ENCODE data around the gene TSEN15.
"Not testable (repeated sequence)": the region's sequence is repeated elsewhere in the genome, so short reads cannot be mapped to it uniquely, and the experiment has no call there.

Gene TSEN15

DNA sequence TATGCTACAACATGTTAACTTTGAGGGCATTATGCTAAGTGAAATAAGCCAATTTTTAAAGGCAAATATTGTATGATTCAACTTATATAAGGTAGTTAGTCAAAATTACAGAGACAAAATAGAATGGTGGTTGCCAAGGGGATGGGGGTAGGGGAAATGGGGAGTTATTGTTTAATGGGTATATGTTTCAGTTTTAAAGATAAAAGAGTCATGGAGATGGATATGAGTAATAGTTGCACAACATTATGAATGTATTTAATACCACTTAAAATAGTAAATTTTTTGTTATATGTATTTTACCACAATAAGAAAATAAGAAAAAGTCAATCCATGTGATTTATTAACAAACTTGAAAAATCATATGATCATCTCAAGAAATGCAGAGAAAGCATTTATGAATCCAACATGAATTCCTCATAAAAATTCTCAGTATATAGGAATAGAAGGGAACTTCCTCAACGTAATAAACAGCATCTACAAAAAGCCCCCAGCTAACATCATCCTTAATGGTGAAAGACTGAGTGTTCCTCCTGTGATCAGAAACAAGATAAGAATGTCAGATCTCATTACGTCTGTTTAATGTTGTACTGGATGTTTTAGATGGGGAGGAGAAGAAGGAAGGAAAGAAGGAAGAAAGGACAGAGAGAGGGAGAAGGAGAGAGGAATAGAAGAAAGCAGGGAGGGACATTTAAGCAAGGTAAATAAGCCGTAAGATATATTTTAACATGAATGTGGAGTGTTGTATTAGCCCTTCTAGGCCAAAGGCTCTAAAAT is 6.7 kb upstream of the TSEN15 start:
- Histone ChIP-seq H2BK5ac (ENCODE audit: low read length) (no peak overlapping the region), H4K5ac (ENCODE audit: low read length) (no peak overlapping the region), H3K79me2 (ENCODE audit: control insufficient read depth, insufficient read depth, low read length) (no peaks in the 10 kb centered on the region), H3K9ac (ENCODE audit: low read length) (no peak overlapping the region), H2BK15ac (replicated peaks; ENCODE audit: low read depth) (no peak overlapping the region), H3K4ac (ENCODE audit: low read depth, low read length) (no peak overlapping the region), H3K4me3 (ENCODE audit: low read length) (no peak overlapping the region), H3K56ac (ENCODE audit: low read length) (no peak overlapping the region), H3K36me3 (ENCODE audit: control insufficient read depth, insufficient read depth, low read length) (no peaks in the 10 kb centered on the region), H3K18ac (ENCODE audit: low read length) (no peak overlapping the region), H4K8ac (ENCODE audit: low read depth, low read length) (no peak overlapping the region), H3K27ac (ENCODE audit: low read depth, low read length) (no peak overlapping the region), H3K79me1 (ENCODE audit: low read length) (no peaks in the 10 kb centered on the region), H2BK120ac (ENCODE audit: low read depth, low read length) (no peak overlapping the region), H3K27me3 (ENCODE audit: insufficient read depth, low read length, poor library complexity) (no peaks in the 10 kb centered on the region), H3K4me2 (ENCODE audit: low read length) (no peak overlapping the region), H2AK5ac (ENCODE audit: low read length) (no peak overlapping the region), H3K4me1 (ENCODE audit: control insufficient read depth, low read depth, low read length) (peaks cover 2% of the 10 kb centered on the region), H3K23ac (ENCODE audit: low read length) (no peak overlapping the region)
- WGBS (ENCODE audit: extremely low coverage, insufficient coverage, low lambda C conversion rate) = no CpG with 5 or more reads among the region's 3 CpGs
- no peak for DNase-seq

DNA sequence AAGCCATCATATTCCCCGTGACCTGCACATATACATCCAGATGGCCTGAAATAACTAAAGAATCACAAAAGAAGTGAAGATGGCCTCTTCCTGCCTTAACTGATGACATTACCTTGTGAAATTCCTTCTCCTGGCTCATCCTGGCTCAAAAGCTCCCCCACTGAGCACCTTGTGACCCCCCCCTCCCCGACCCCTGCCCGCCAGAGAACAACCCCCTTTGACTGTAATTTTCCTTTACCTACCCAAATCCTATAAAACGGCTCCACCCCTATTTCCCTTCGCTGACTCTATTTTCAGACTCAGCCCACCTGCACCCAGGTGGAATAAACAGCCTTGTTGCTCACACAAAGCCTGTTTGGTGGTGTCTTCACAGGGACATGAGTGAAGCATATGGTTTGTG is 4.0 kb upstream of the TSEN15 start:
- Histone ChIP-seq H3K27ac (ENCODE audit: low read depth, low read length) (peak overlapping the region; percentile 73), H2BK15ac (replicated peaks; ENCODE audit: low read depth) (peak overlapping the region; percentile 74), H3K18ac (ENCODE audit: low read length) (peak overlapping the region; percentile 68), H3K56ac (ENCODE audit: low read length) (peak overlapping the region; percentile 51)
- peak; percentile 69 for DNase-seq
- not testable (repeated sequence) for H3K79me2 ChIP-seq (ENCODE audit: control insufficient read depth, insufficient read depth, low read length); H3K4me2 ChIP-seq (ENCODE audit: low read length); H3K79me1 ChIP-seq (ENCODE audit: low read length); H4K5ac ChIP-seq (ENCODE audit: low read length); H2BK120ac ChIP-seq (ENCODE audit: low read depth, low read length); H3K23ac ChIP-seq (ENCODE audit: low read length); H3K9ac ChIP-seq (ENCODE audit: low read length); H3K4ac ChIP-seq (ENCODE audit: low read depth, low read length); H3K4me3 ChIP-seq (ENCODE audit: low read length); H4K8ac ChIP-seq (ENCODE audit: low read depth, low read length); H3K4me1 ChIP-seq (ENCODE audit: control insufficient read depth, low read depth, low read length); H3K36me3 ChIP-seq (ENCODE audit: control insufficient read depth, insufficient read depth, low read length); H2BK5ac ChIP-seq (ENCODE audit: low read length); H2AK5ac ChIP-seq (ENCODE audit: low read length); H3K27me3 ChIP-seq (ENCODE audit: insufficient read depth, low read length, poor library complexity)
- WGBS (ENCODE audit: extremely low coverage, insufficient coverage, low lambda C conversion rate) = no CpG with 5 or more reads among the region's 5 CpGs

DNA sequence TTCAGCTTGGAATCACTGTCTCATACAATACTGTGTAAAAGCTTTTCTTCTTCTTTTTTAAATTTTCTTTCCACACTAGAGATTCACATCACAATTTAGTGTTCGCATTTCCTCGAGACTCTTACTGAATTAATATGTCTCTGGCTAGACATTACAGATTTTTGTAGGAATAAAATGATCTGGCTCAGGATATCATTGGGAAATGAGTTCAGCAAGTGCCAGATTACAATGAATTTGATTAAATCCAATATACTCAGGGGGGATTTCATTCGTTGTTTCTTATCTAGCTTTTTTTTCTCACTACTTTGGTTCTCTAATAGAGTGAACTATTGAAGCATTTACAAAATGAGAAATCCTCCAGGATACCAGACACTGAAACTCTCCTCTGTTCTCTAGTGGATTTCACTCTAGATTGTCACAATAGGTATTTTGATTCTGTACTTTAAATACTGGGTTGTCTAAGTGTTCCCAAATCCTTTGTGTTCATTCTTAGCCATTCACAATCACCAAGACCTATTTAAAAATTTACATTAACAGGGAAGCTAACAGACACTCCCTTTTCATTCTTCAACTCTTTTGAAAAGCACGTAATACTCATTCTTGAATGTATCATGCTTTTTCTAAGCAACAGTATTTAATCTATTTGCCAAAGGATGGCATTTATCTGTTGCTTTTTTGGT is 2.8 kb upstream of the TSEN15 start:
- no peaks in the 10 kb centered on the region for H3K27me3 ChIP-seq (ENCODE audit: insufficient read depth, low read length, poor library complexity)
- H2BK5ac ChIP-seq (ENCODE audit: low read length) = no peak overlapping the region
- H2BK15ac ChIP-seq (replicated peaks; ENCODE audit: low read depth) = no peak overlapping the region
- H2AK5ac ChIP-seq (ENCODE audit: low read length) = no peak overlapping the region
- H3K18ac ChIP-seq (ENCODE audit: low read length) = no peak overlapping the region
- no peak overlapping the region for H3K23ac ChIP-seq (ENCODE audit: low read length)
- H3K56ac ChIP-seq (ENCODE audit: low read length) = no peak overlapping the region
- H4K8ac ChIP-seq (ENCODE audit: low read depth, low read length) = no peak overlapping the region
- H3K36me3 ChIP-seq (ENCODE audit: control insufficient read depth, insufficient read depth, low read length) = no peaks in the 10 kb centered on the region
- H3K79me2 ChIP-seq (ENCODE audit: control insufficient read depth, insufficient read depth, low read length) = peaks cover 2% of the 10 kb centered on the region
- no peak overlapping the region for H3K27ac ChIP-seq (ENCODE audit: low read depth, low read length)
- no peak overlapping the region for H3K4ac ChIP-seq (ENCODE audit: low read depth, low read length)
- DNase-seq = no peak
- H3K9ac ChIP-seq (ENCODE audit: low read length) = no peak overlapping the region
- no peak overlapping the region for H3K4me2 ChIP-seq (ENCODE audit: low read length)
- peaks cover 8% of the 10 kb centered on the region for H3K4me1 ChIP-seq (ENCODE audit: control insufficient read depth, low read depth, low read length)
- no peaks in the 10 kb centered on the region for H3K79me1 ChIP-seq (ENCODE audit: low read length)
- no CpG with 5 or more reads among the region's 4 CpGs for WGBS (ENCODE audit: extremely low coverage, insufficient coverage, low lambda C conversion rate)
- no peak overlapping the region for H4K5ac ChIP-seq (ENCODE audit: low read length)
- H3K4me3 ChIP-seq (ENCODE audit: low read length) = no peak overlapping the region
- H2BK120ac ChIP-seq (ENCODE audit: low read depth, low read length) = no peak overlapping the region

DNA sequence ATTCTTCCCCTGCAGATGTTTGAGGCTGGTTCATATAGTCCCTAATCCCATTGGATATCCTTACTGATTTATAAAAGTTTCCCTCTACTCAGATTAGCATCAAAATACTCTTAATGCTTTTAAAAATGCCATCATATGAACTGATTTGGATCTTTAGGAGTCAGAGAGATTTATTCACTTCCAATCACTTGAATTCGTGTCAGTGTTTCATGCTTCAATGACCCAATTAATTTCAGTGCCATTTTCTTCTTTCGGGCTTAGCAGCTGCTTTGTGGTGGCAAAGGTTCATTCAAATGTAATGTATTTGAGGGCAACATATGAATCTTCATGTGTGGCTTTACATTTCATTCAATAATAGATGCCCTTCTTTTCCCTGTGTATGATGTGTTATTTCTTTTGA is 2.2 kb upstream of the TSEN15 start:
- no peak overlapping the region for H2BK120ac ChIP-seq (ENCODE audit: low read depth, low read length)
- no peak overlapping the region for H3K4me3 ChIP-seq (ENCODE audit: low read length)
- no peaks in the 10 kb centered on the region for H3K27me3 ChIP-seq (ENCODE audit: insufficient read depth, low read length, poor library complexity)
- no peak overlapping the region for H3K9ac ChIP-seq (ENCODE audit: low read length)
- no peak overlapping the region for H3K18ac ChIP-seq (ENCODE audit: low read length)
- no peaks in the 10 kb centered on the region for H3K36me3 ChIP-seq (ENCODE audit: control insufficient read depth, insufficient read depth, low read length)
- H3K56ac ChIP-seq (ENCODE audit: low read length) = no peak overlapping the region
- H2BK15ac ChIP-seq (replicated peaks; ENCODE audit: low read depth) = no peak overlapping the region
- no peak overlapping the region for H3K4ac ChIP-seq (ENCODE audit: low read depth, low read length)
- H3K23ac ChIP-seq (ENCODE audit: low read length) = no peak overlapping the region
- H3K79me1 ChIP-seq (ENCODE audit: low read length) = no peaks in the 10 kb centered on the region
- peaks cover 2% of the 10 kb centered on the region for H3K79me2 ChIP-seq (ENCODE audit: control insufficient read depth, insufficient read depth, low read length)
- no peak overlapping the region for H2BK5ac ChIP-seq (ENCODE audit: low read length)
- H3K4me2 ChIP-seq (ENCODE audit: low read length) = no peak overlapping the region
- no peak overlapping the region for H4K8ac ChIP-seq (ENCODE audit: low read depth, low read length)
- DNase-seq = no peak
- H2AK5ac ChIP-seq (ENCODE audit: low read length) = no peak overlapping the region
- H3K4me1 ChIP-seq (ENCODE audit: control insufficient read depth, low read depth, low read length) = peaks cover 8% of the 10 kb centered on the region
- H4K5ac ChIP-seq (ENCODE audit: low read length) = no peak overlapping the region
- WGBS (ENCODE audit: extremely low coverage, insufficient coverage, low lambda C conversion rate) = no CpG with 5 or more reads among the region's 2 CpGs
- no peak overlapping the region for H3K27ac ChIP-seq (ENCODE audit: low read depth, low read length)

DNA sequence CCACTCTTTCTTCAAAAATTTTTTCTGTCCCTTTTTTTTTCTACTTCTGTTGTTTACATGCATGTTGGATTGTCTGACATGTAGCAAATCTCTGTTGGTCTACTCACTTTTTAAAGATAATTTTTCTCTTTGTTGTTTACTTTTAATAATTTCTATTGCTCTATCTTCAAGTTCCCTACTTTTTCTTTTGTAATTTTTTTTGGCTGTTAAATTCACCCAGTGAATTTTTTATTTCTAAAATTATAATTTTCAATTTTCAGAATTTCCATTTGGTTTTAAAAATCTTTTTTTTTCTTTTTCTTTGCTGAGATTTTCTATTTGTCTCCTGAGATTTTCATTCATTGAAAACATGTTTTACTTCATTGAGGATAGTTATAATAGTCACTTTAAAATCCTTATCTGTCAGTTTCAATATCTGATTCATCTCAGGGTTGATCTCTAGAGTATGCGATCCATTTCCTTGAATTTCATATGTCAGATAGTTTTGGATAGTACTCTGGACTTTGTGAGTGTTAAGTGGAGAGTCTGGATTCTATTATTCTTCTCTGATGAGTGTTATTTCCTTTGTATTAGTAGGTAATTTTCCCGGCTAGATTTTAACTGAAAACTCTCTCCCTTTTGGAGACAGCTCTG is 1.6 kb upstream of the TSEN15 start:
- peak overlapping the region; percentile 94 for H3K56ac ChIP-seq (ENCODE audit: low read length)
- H3K9ac ChIP-seq (ENCODE audit: low read length) = no peak overlapping the region
- H3K18ac ChIP-seq (ENCODE audit: low read length) = peak overlapping the region; percentile 53
- no peaks in the 10 kb centered on the region for H3K79me1 ChIP-seq (ENCODE audit: low read length)
- no peak overlapping the region for H2AK5ac ChIP-seq (ENCODE audit: low read length)
- H4K5ac ChIP-seq (ENCODE audit: low read length) = no peak overlapping the region
- H3K23ac ChIP-seq (ENCODE audit: low read length) = no peak overlapping the region
- DNase-seq = no peak
- H4K8ac ChIP-seq (ENCODE audit: low read depth, low read length) = no peak overlapping the region
- no peak overlapping the region for H3K4ac ChIP-seq (ENCODE audit: low read depth, low read length)
- no peak overlapping the region for H3K4me3 ChIP-seq (ENCODE audit: low read length)
- H3K27ac ChIP-seq (ENCODE audit: low read depth, low read length) = peak overlapping the region; percentile 94
- H2BK120ac ChIP-seq (ENCODE audit: low read depth, low read length) = peak overlapping the region; percentile 93
- H3K27me3 ChIP-seq (ENCODE audit: insufficient read depth, low read length, poor library complexity) = no peaks in the 10 kb centered on the region
- H3K4me2 ChIP-seq (ENCODE audit: low read length) = no peak overlapping the region
- peak overlapping the region; percentile 6 for H2BK15ac ChIP-seq (replicated peaks; ENCODE audit: low read depth)
- H3K4me1 ChIP-seq (ENCODE audit: control insufficient read depth, low read depth, low read length) = peaks cover 8% of the 10 kb centered on the region
- no peak overlapping the region for H2BK5ac ChIP-seq (ENCODE audit: low read length)
- no CpG with 5 or more reads among the region's 2 CpGs for WGBS (ENCODE audit: extremely low coverage, insufficient coverage, low lambda C conversion rate)
- H3K36me3 ChIP-seq (ENCODE audit: control insufficient read depth, insufficient read depth, low read length) = no peaks in the 10 kb centered on the region
- H3K79me2 ChIP-seq (ENCODE audit: control insufficient read depth, insufficient read depth, low read length) = peaks cover 2% of the 10 kb centered on the region
